Medulla oblongata (tissue), 1 donor: ENCODE data around the gene C3orf70.
A peak's percentile ranks its signal among the peaks of the same experiment; 100 is the strongest.

ENCODE experiments used
- DNase-seq: peaks from one replicate; pipeline ENCODE4 v3.0.0-alpha.2; 2015; ENCODE audit errors: extremely low spot score

Gene C3orf70

GRCh38 chr3:185087419-185087818, 65.4 kb downstream of the C3orf70 start:
- DNase-seq, result no peak

- peak; percentile 38 for DNase-seq
Observed at GRCh38 chr3:185084901-185085300, 68.0 kb downstream of the C3orf70 start.

GRCh38 chr3:185084402-185084801, 68.5 kb downstream of the C3orf70 start:
- DNase-seq, result no peak

GRCh38 chr3:185082829-185083228, 70.0 kb downstream of the C3orf70 start:
- no peak for DNase-seq

- no peak for DNase-seq
Observed at GRCh38 chr3:185082149-185082548, 70.7 kb downstream of the C3orf70 start.

- DNase-seq, result no peak
Observed at GRCh38 chr3:185081521-185081920, 71.3 kb downstream of the C3orf70 start.

- DNase-seq, result no peak
Observed at GRCh38 chr3:185079625-185080024, 73.2 kb downstream of the C3orf70 start.

- no peak for DNase-seq
Observed at GRCh38 chr3:185076219-185076618, 76.6 kb downstream of the C3orf70 start.

- DNase-seq, result no peak
Observed at GRCh38 chr3:185075547-185075946, 77.3 kb downstream of the C3orf70 start.

GRCh38 chr3:185071287-185071800, 81.5 kb downstream of the C3orf70 start:
- DNase-seq, result no peak

GRCh38 chr3:185070491-185071286, 82.2 kb downstream of the C3orf70 start:
- DNase-seq, result no peak

- no peak for DNase-seq
Observed at GRCh38 chr3:185069037-185070030, 83.5 kb downstream of the C3orf70 start.

GRCh38 chr3:185067173-185067572, 85.7 kb downstream of the C3orf70 start:
- no peak for DNase-seq

- no peak for DNase-seq
Observed at GRCh38 chr3:185066251-185066650, 86.6 kb downstream of the C3orf70 start.

- DNase-seq, result no peak
Observed at GRCh38 chr3:185065059-185065458, 87.8 kb downstream of the C3orf70 start.

GRCh38 chr3:185063431-185063830, 89.4 kb downstream of the C3orf70 start:
- DNase-seq, result no peak

GRCh38 chr3:185062191-185062590, 90.7 kb downstream of the C3orf70 start:
- DNase-seq, result no peak

GRCh38 chr3:185060655-185061054, 92.2 kb downstream of the C3orf70 start:
- no peak for DNase-seq

- DNase-seq, result no peak
Observed at GRCh38 chr3:185059766-185060165, 93.1 kb downstream of the C3orf70 start.

- no peak for DNase-seq
Observed at GRCh38 chr3:185058796-185059195, 94.1 kb downstream of the C3orf70 start.

GRCh38 chr3:185057829-185058228, 95.0 kb downstream of the C3orf70 start:
- DNase-seq, result no peak

- DNase-seq, result no peak
Observed at GRCh38 chr3:185056908-185057307, 96.0 kb downstream of the C3orf70 start.
